GM19099 (cell line): Measurements from ENCODE around the gene KLF11.

Source experiments
- POLR2A ChIP-seq: IDR thresholded peaks from 3 replicates; pipeline ENCODE4 v1.6.1; 2011; ENCODE audit warnings: low read depth; ENCODE audit not compliant: insufficient read length; ENCODE audit errors: extremely low read depth

KLF11 gene

DNA sequence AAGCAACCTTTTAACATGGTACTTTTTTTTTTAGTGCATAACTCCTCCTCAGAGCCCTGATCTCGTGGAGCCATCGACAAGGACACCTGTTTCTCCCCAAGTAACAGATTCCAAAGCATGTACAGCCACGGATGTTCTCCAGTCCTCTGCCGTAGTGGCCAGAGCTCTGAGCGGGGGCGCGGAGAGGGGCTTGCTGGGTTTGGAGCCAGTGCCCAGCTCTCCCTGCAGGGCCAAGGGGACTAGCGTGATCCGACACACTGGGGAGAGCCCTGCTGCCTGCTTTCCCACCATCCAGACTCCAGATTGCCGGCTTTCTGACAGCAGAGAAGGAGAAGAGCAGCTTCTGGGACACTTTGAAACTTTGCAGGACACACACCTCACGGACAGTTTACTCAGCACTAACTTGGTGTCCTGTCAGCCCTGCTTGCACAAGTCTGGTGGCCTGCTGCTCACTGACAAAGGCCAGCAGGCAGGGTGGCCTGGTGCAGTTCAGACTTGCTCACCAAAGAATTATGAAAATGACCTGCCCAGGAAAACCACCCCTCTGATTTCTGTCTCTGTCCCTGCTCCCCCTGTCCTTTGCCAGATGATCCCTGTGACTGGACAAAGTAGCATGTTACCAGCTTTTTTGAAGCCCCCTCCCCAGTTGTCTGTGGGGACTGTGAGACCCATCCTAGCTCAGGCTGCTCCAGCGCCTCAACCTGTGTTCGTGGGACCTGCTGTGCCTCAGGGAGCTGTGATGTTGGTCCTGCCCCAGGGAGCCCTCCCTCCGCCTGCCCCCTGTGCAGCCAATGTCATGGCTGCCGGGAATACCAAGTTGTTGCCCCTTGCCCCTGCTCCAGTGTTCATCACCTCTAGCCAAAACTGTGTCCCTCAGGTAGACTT, 4.5 kb downstream of the KLF11 start:
- no peak for TF ChIP-seq POLR2A

DNA sequence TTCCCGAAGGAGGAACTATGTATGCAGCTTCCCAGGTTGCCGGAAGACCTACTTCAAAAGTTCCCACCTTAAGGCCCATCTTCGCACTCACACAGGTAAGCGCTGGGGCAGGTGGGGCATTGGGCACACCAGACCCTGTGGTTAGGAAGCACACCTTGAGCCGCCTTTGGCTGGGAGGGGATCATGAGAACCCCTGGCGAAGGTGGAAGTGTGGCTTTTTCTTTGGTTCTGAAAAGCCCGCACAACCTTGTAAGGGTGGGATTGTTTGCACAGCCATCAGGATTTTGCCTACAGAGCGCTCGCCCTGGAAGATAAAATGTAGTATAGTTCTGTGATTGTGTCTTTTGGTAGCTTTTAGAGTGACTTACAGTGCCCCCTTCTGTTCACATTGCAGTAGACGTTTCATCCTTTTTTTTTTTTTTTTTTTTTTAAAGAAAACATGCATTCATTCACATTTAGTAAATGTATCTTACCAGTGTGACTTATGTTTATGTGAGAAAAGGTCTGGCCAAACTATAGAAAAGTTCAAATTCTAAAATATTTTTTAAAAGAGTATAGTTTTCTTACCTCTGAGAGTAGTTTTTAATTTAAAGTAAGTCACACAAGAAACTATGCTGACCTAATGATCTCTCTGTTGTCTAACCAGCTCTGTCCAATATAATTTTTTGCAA, 5.3 kb downstream of the KLF11 start:
- no peak for TF ChIP-seq POLR2A

DNA sequence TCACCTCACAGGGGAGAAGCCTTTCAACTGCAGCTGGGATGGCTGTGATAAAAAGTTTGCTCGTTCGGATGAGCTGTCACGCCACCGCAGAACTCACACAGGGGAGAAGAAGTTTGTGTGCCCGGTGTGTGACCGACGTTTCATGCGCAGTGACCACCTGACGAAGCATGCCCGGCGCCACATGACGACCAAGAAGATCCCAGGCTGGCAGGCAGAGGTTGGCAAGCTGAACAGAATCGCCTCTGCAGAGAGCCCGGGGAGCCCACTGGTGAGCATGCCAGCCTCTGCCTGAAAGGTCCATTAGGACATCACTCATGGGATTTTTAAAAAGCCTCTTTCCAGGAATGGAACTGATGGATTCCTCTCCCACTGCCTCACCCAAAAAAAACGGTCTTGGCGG, 8.9 kb downstream of the KLF11 start:
- TF ChIP-seq POLR2A, result no peak

- TF ChIP-seq POLR2A, result no peak
These were observed 10.0 kb downstream of the KLF11 start for GRCh38 chr2:10053351-10053750.

DNA sequence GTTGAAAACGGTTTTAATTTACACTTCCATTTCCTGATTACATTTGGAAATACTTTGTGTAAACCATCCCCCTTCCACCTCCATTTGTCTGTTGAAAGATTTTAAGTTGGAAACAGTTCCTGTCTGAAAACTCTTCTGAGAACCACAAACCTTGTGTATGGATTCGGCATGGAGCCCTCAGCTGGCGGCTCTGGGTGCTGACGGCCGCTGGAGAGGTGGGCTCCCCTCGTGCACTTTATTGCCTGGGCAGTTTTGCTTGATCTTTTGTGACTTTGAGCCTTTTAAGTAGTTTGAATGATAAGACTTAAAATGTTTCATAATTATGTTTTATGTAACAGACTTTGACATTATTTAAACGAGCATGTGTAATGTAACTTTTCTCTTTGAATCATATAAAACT, 11.1 kb downstream of the KLF11 start:
- TF ChIP-seq POLR2A, result no peak

DNA sequence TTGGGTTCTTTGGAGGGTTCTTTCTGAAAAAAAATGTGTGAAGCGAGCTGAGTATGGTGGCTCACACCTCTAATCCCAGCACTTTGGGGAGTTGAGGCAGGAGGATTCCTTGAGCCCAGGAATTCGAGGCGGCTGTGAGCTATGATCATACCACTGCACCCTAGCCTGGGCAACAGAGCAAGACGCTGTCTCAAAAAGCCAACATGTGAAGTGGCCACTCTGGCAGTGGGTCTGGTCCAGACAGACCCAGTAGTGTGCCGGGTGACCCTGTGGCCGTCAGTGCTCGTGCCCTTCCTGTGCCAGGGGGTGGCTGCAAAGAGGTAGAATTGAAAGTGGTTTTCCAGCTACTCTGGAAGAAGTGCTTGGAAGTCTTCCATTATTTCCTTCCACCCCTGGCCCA, 11.6 kb downstream of the KLF11 start:
- TF ChIP-seq POLR2A, result no peak

- TF ChIP-seq POLR2A, result no peak
These were observed 13.1 kb downstream of the KLF11 start for GRCh38 chr2:10056439-10056838.

DNA sequence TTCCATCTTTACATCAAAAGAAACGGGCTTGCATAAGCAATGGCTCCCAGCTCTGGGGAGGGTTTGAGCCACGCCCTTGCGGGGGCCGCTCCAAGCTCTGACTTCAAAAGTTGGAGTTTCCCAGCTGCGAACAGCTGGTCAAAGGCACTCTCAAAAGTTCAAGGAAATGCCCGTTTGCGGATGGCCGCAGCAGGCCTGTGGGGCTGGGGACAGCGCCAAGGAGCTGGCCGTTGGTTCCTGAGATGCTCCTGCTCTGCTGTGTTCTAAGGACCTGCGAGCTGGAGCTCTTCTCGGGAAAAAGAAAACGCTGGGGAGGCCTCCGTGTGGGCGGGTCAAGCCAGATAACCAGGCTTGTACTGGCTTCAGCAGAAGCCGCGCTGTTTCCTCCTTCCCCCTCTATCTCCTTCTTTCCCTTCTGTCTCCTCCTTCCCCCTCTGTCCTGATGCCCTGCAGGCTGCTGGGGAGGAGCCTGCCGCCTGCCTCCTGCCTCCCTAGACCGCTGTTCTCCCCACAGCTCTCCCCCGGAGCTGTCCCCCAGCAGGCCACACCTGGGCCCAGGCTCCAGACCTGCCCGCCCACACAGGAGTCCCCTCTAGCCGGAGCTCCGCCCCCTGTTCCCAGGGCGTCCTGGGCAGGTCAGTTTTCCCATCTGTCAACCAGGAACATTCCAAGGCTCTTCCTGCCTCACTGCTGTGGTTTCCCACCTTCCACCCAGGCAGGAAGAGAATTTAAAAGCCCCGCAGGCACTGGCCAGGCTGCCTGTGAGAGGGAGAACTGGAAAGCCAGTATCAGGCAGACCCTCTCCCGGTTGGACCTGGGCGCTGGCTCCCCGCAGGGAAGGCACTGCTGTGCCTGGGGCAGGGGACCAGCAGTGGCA, 14.1 kb downstream of the KLF11 start:
- no peak for TF ChIP-seq POLR2A

DNA sequence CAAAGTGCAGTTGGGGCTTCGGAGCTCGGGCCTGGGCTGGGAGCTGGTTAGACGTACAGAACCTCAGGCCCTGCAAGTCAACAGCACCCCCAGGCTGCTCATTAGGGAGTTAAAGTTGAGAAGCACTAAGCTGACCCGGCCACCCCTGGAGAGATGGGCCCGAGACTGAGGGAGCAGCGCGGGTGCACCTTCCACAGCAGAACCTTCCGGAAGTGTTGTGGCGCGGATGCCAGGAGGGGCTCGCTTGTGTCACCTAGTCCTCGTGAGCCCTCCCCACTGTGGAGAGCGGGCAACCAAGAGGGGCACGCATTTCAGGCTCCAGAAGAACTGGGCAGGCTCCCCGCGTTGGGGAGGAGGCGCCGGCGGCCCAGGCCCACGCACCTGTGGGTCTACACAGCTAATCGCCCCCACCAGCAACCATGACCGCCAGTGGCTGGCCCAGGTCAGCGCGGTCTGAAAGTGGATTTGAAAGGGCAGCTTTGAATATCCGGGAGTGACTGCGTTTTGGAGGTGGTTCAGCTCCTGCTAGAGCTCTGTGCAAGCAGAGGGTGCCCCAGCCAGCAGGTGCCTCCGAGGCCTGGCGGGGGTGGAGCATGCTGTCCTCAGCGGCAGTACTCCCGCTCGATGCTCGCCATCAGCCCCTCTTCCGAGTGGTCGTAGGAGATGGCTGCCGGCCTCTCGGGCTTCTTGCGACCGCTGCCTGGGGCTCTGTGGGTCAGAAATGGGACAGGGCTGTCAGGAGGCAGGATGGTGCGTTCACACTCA, 15.1 kb downstream of the KLF11 start:
- TF ChIP-seq POLR2A, result no peak

GRCh38 chr2:10059016-10059351, 15.6 kb downstream of the KLF11 start:
- TF ChIP-seq POLR2A, result no peak

- TF ChIP-seq POLR2A, result no peak
These were observed 16.4 kb downstream of the KLF11 start for GRCh38 chr2:10059552-10060335.

DNA sequence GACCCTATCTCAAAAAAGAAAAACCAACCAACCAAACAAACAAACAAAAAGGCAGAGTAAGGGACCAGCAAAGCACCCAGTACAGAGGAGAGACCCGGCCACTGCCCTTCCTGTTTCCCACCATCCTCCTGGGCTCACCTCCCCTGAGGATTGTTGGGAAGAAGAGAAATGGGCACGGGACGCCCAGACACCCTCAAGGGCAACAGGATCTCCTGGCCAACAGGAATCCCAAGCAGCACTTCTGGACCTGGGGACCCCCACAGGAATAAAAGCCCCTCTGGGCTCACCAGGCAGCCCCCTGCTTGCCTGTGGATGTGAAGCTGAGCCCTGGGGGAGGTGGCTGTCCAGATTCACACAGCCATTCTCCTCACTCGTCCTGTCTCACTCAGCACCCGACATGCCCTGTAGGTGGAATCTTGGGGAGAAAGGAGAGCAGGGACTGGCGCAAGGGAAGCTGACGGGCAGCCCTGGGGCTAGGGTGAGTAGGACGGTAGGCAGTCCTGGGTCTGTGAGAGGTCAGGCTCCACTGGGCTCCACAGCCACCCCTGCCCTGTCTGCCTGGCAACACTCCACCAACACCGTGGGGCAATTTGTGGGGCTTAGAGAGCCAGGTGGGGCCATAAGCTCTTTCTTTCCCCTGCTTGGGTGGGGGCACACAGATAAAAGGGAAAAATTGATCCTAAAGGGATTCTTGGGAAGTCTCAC, 18.0 kb downstream of the KLF11 start:
- no peak for TF ChIP-seq POLR2A

DNA sequence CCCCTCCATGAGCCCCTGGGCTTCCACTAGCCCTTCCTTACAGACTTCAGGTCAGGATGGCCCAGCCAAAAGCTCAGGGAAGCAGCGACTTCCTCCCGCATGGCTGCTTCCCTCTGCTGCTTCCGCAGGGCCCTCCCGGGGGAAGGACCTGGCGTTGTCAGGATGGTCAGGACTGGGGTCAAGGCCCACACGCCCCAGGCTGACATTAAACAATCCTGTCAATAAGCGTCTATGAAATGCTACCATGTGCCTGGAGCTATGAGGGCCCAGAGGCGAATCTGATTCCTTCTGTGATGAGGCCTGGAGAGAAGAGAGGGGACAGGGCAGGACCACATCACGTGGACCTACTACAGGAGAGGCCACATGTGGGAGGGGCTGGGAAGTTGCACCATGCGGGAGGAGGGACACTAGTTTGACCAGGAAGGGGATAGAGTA, 19.6 kb downstream of the KLF11 start:
- TF ChIP-seq POLR2A, result no peak
